ENCODE measurements around the gene IGF2BP3. TPM values are rescaled to one million over a fixed set of nuclear protein-coding genes. Genes with fewer than 3 reads are reported as not detected.

The IGF2BP3 gene
- total RNA-seq, 1 donor, result 2.5 TPM

GRCh38 chr7:23299770-23300300, 170.5 kb downstream of the IGF2BP3 start:
- H3K79me2 ChIP-seq (ENCODE audit: insufficient read depth, low read length), result peaks cover 56% of the 10 kb centered on the region
- peak; percentile 41 for DNase-seq (ENCODE audit: insufficient read length, low spot score, missing footprints)
- peaks cover 11% of the 10 kb centered on the region for H4K20me1 ChIP-seq (ENCODE audit: insufficient read depth, low read length)

GRCh38 chr7:23298885-23299769, 171.2 kb downstream of the IGF2BP3 start, which contains the start of gene MALSU1:
Gene MALSU1, plus strand, starts transcription at chr7:23299339. Its CDS starts 14 bp downstream, at chr7:23299353.
- no peaks in the 10 kb centered on the region for H3K27me3 ChIP-seq (ENCODE audit: insufficient read depth, low read length)
- H3K79me2 ChIP-seq (ENCODE audit: insufficient read depth, low read length), result peaks cover 49% of the 10 kb centered on the region
- peaks cover 4% of the 10 kb centered on the region for H3K36me3 ChIP-seq (ENCODE audit: insufficient read depth, low read length)
- H2AFZ ChIP-seq (ENCODE audit: low read length), result peak within 1 kb of the TSS; percentile 86
- peaks cover 11% of the 10 kb centered on the region for H4K20me1 ChIP-seq (ENCODE audit: insufficient read depth, low read length)
- peak within 1 kb of the TSS; percentile 96 for H3K4me3 ChIP-seq (ENCODE audit: insufficient read depth, low read length)
- peak within 1 kb of the TSS; percentile 87 for H3K27ac ChIP-seq (ENCODE audit: low read depth, low read length)
- peak; percentile 95 for DNase-seq (ENCODE audit: insufficient read length, low spot score, missing footprints)
- peaks cover 29% of the 10 kb centered on the region for H3K4me1 ChIP-seq (ENCODE audit: insufficient read depth, low read length)
- no peaks in the 10 kb centered on the region for H3K9me3 ChIP-seq (ENCODE audit: low read depth, low read length)
- TF ChIP-seq CTCF (IDR thresholded peaks at IDR 0.05; ENCODE audit: extremely low read depth, low read depth, low read length), result no peak
- H3K4me2 ChIP-seq (ENCODE audit: insufficient read depth, low read length), result peak within 1 kb of the TSS; percentile 94

More at GRCh38 chr7:23299770-23300300, 170.5 kb downstream of the IGF2BP3 start:
- Histone ChIP-seq H3K4me1 (ENCODE audit: insufficient read depth, low read length) (peaks cover 29% of the 10 kb centered on the region), H3K36me3 (ENCODE audit: insufficient read depth, low read length) (peaks cover 4% of the 10 kb centered on the region), H3K27me3 (ENCODE audit: insufficient read depth, low read length) (no peaks in the 10 kb centered on the region), H3K4me2 (ENCODE audit: insufficient read depth, low read length) (peak overlapping the region; percentile 94), H2AFZ (ENCODE audit: low read length) (peak overlapping the region; percentile 86), H3K27ac (ENCODE audit: low read depth, low read length) (peak overlapping the region; percentile 87), H3K9me3 (ENCODE audit: low read depth, low read length) (no peaks in the 10 kb centered on the region), H3K4me3 (ENCODE audit: insufficient read depth, low read length) (peak overlapping the region; percentile 96)
- TF ChIP-seq CTCF (IDR thresholded peaks at IDR 0.05; ENCODE audit: extremely low read depth, low read depth, low read length), result no peak

GRCh38 chr7:23298141-23298881, 172.0 kb downstream of the IGF2BP3 start:
- TF ChIP-seq CTCF (IDR thresholded peaks at IDR 0.05; ENCODE audit: extremely low read depth, low read depth, low read length), result no peak
- H3K4me1 ChIP-seq (ENCODE audit: insufficient read depth, low read length), result peaks cover 29% of the 10 kb centered on the region
- H3K4me3 ChIP-seq (ENCODE audit: insufficient read depth, low read length), result peak overlapping the region; percentile 96
- peak overlapping the region; percentile 87 for H3K27ac ChIP-seq (ENCODE audit: low read depth, low read length)
- peaks cover 11% of the 10 kb centered on the region for H4K20me1 ChIP-seq (ENCODE audit: insufficient read depth, low read length)
- no peaks in the 10 kb centered on the region for H3K27me3 ChIP-seq (ENCODE audit: insufficient read depth, low read length)
- H3K4me2 ChIP-seq (ENCODE audit: insufficient read depth, low read length), result peak overlapping the region; percentile 94
- peak overlapping the region; percentile 86 for H2AFZ ChIP-seq (ENCODE audit: low read length)
- H3K79me2 ChIP-seq (ENCODE audit: insufficient read depth, low read length), result peaks cover 41% of the 10 kb centered on the region
- H3K9me3 ChIP-seq (ENCODE audit: low read depth, low read length), result no peaks in the 10 kb centered on the region
- H3K36me3 ChIP-seq (ENCODE audit: insufficient read depth, low read length), result peaks cover 4% of the 10 kb centered on the region
- peak; percentile 65 for DNase-seq (ENCODE audit: insufficient read length, low spot score, missing footprints)
